ENCODE measurements around the gene PCDH8.

PCDH8 gene, protein sequence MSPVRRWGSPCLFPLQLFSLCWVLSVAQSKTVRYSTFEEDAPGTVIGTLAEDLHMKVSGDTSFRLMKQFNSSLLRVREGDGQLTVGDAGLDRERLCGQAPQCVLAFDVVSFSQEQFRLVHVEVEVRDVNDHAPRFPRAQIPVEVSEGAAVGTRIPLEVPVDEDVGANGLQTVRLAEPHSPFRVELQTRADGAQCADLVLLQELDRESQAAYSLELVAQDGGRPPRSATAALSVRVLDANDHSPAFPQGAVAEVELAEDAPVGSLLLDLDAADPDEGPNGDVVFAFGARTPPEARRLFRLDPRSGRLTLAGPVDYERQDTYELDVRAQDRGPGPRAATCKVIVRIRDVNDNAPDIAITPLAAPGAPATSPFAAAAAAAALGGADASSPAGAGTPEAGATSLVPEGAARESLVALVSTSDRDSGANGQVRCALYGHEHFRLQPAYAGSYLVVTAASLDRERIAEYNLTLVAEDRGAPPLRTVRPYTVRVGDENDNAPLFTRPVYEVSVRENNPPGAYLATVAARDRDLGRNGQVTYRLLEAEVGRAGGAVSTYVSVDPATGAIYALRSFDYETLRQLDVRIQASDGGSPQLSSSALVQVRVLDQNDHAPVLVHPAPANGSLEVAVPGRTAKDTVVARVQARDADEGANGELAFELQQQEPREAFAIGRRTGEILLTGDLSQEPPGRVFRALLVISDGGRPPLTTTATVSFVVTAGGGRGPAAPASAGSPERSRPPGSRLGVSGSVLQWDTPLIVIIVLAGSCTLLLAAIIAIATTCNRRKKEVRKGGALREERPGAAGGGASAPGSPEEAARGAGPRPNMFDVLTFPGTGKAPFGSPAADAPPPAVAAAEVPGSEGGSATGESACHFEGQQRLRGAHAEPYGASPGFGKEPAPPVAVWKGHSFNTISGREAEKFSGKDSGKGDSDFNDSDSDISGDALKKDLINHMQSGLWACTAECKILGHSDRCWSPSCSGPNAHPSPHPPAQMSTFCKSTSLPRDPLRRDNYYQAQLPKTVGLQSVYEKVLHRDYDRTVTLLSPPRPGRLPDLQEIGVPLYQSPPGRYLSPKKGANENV

DNA sequence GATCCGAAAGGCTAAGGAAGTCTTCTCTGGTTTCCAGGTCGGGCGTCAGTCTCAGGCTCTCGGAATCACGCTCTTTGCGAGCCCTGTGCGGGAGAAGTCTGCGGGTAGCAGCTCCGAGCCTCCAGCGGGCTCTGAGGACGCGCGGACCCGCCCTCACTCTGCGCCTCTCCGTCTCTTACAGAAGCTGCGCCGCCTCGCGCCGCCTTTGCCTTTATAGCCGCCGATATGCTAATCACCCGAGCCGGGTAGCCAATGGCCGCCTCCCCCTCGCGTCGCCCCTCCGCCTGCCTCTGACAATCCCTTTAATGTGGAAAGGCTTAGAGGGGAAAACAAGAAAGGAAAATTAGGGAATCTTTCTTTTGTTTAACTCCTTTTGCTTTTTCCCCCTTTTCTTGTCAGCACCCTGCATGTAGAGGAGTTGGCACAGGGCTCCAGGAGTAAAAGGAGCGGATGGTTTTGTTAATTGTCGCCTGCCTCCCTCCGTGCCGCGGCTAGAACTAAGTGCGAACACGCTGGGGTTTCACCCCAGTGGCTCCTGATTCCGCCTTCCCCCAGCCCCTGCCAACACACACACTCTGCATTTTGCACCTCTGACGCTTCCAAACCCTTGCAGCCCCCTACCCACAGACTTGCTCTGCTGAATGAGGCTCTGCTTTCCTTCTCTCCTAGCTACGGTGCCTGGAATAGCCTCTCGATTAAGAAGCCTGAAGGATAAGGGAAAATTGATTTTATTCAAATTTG lies at the start of gene PCDH8:
TSS of gene PCDH8 (minus strand) at position 186 of the 741 bp plus-strand sequence. CDS start 204 bp downstream, outside the sequence.
- no peak for DNase-seq

DNA sequence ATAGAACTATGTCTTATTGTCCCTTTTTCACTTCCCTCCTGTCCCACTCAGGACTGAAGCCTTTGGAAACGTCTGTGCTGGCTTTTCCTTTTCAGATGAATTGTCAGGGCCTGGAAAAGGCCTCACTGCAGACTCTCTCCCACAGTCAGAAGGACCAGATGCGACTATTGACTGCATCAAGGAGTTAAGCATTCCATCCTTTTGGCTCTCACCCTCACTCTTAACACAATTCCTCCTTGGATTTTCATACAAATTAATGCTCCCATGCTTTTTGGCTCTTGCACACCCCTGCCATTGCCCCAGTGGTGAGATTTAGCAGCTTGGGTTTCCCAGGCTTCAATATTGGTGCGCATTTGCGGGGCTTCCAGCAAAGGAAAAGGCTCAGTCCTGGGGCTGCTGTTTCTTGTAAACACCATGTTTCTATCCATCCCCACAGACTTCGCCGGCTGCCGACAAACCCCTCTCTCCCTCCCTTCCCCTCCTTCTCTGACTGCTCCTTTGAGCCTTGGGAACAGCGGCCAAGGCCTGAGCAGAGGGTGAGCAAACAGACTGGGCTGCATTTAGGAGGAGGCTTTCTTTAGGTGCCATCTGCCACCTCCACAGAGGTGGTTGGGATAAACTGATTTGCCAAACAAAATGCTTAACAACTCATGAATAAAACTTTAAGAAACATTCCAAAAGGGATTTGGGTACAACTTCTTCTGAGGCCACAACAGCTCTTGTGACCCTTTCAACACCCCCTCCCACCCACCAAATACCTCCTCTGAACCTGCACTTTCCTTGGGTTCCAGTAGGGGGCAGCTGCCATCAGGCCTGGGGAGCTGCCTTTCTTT lies 48.6 kb upstream of the PCDH8 start:
- peak; percentile 19 for DNase-seq

DNA sequence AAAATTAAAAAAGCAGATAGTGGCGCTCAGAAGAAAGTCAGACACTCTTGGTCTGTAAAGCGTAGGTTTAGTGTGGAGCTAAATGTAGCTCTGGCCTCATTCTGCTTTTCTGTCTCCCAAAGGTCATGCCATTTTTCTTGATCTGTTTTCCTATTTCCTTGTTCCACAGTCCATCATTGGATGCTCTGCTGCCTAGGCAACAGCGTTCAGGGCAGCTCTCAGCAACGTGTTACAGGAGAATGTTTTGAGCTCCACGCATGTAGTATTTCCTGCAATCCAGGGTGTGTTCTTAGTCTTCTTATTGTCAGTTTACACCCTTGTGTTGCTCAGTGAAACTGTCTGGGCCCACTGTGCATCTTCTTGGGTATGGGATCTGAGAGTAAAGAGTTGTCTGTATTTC lies 46.0 kb upstream of the PCDH8 start:
- DNase-seq: no peak

DNA sequence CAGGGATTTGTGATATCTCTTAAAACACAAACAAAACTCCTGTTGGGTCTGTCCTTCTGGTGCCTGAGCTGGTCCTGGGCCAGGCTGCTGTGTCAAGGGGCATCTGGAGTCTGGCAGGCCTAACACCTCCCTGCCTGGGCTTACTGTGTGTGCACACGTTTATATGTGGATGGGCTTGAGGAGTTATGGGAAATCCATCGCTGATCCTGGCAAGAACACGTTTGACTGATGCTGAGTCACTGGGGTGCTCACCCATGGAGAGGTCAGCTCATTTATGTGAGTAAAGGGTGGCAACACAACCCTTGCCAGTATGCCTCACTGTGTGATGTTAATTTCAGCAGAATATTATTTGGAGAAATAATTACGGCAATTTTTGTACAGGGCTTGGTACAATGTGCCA lies 44.5 kb upstream of the PCDH8 start:
- DNase-seq: no peak

DNA sequence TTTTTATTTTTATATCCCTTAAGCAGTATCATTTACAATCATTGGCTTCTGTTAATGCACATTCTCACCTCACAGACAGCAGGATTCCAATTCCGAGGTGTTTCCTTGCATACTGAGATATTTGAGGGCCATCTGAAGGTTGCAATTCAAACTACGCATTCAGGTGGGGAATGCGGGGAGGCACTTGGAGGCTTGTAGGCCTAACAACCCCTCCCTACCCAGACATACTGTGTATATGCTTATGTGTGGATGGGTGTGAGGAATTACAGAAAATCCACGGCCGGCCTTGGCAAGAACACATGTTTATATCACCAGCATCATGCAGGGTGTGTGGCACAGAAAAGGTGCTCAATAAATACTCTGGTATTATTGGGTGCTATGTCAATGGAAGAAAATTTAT lies 43.3 kb upstream of the PCDH8 start:
- no peak for DNase-seq

DNA sequence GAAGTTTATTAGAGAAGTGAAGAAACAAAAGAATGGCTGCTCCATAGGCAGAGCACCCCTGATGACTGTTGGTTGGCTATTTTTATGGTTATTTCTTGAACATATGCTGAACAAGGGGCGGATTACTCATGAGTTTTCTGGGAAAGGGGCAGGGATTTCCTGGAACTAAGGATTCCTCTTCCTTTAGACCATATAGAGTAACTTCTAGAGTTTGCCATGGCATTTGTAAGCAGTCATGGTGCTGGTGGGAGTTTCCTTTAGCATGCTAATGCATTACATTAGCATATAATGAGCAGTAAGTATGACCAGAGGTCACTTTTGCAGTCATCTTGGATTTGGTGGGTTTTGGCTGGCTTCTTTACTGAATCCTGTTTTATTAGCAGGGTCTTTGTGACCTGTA lies 38.7 kb upstream of the PCDH8 start:
- DNase-seq: no peak

DNA sequence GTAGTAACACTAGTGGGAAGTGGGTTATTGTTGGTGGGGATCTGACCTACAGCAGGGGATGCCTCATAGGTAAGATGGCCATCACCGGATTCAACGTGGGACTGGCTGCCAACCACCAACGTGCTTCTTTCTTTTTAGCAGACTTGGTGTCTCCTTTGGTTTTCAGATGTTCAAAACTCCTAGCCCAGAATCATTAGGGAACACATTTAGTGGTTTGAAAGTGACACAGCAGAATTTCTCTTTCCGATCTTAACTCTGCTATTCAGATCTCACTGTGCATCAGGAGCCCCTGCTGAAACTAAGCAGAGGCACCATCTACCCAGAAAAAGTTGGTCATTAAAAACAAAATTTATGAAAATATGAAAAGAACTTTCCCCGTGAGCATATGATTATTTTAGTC lies 36.7 kb upstream of the PCDH8 start:
- no peak for DNase-seq

DNA sequence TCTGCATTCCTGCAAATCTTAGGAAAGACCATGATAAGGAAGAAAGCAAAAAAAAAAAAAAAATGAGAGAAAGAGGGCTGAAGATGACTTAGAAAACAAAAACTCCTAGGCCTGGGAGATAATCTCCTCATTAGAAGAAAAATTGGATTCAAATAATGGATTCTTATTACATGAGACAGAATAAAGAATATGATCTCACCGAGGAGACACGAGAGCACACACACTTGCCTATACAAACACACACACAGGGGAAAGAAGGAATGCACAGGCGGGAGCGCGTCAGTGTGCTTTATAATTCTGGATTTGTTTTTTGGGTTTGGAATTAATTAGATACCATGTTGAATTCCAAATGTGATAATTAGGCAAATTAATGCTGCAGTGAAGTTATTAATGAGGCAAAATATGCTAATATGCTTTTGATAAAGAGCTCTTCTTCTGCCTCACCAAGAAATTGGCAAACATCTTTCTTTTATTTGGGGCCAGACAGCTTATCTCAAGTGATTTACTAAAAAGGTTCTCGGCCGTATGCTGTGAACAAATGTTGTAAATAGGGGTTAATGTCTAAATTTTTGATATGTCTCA lies 36.1 kb upstream of the PCDH8 start:
- no peak for DNase-seq

DNA sequence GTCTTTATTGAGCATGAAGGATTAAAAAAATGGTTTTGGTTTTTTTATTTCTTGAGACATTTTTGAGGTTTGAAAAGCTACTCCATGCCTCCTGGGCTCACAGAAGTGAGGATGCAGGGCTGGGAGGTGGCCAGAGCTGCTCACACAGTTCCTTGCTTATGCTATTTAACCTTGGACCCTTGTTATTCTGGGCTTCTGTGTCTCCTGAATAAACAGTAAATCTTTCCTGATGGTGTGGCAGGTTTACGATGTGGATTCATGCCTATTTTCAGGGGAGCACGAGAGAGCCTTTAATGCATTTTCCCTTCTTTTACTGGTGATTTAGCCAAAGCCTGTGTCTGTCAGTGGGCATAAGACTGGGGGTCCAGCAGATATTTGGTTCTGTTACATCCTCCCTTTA lies 34.3 kb upstream of the PCDH8 start:
- no peak for DNase-seq

DNA sequence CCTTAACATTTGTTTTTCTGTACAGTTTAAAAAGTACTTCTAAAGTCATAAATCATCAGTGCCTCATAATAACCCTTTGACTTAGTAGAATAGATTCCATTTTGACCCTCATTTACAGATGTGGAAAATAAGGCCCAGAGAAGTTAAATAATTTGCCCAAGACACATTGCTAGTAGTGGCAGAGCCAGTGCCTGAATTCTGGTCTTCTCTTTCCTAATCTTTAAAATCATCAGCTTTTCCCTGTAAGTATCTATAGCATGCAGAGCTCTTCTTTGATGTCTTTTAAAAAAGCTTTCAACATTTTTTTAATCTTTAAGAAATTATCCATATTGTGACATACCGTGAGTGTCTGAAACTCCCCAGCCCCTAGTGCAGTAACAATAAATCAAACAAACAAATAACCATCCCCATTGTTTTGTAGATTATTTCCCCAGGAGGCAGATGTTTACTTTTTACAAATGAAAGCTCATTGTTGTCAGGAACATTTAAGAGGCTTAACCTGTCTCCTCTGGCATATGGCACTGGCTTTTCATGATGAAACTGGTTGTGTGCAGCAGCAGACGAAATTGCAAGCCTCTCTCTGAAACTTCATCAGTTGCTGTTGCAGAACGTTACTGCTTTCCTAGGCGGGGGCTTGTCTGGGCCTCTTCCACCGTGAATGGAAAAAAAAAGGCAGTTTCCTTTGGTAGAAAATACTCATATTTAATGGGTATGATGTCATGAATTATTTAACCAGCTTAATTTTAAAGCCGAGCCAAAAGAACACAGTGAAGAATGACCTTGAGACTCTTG lies 31.7 kb upstream of the PCDH8 start:
- DNase-seq: no peak

DNA sequence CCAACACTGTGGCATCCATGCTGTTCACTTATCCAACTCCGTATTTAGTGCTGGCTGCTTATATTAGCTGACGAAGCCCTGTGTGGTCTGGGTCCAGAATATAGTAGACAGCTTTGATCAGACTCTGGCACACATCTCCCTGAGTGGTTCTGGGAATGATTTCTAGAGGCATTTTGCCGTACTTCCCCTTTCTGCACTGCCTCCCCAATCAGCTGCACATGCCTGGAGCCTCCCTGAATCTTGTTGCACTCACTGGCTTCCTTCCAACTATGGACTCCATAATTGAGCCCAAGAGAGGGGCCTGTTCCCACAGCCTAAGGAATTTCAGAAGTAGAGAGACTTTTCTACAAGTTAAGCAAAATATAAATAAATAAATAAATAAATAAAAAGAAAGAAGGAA lies 30.4 kb upstream of the PCDH8 start:
- DNase-seq: no peak

DNA sequence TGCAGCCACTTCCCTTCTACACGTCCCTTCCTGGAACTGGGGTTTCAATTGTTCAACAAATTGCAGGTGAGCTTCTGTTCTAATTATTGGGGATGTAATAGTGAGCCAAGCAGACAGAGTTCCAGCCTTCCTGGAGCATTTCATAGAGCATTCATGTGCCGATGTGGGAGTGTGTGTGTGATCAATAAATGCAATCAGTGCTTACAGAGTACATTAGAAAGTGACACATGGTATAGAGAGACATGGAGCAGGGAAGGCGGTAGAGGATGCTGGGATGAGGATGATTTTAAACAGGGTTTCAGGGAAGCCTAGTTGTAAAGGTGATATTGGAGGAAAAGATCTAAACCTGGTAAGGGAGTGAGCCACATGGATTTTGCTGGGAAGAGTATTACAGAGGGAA lies 21.7 kb upstream of the PCDH8 start:
- DNase-seq: no peak

DNA sequence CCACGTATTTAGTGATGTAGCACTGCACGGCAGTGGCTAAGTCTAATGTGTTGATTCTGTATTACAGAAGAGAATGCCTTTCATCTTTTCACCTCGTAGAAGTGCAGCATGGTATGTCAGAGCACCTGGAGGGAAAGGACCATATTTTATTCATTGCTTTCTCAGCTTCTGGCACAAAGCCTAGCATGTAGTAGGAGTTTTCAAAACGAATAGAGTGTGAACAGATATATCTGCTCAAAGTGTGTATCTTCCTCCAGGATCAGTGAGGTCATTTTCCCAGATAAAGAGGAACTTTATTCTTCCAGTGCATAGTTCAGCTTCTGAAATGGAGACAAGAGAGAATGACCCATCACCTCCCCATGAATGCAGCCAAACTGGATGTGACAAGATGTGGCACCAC lies 21.2 kb upstream of the PCDH8 start:
- DNase-seq: no peak

DNA sequence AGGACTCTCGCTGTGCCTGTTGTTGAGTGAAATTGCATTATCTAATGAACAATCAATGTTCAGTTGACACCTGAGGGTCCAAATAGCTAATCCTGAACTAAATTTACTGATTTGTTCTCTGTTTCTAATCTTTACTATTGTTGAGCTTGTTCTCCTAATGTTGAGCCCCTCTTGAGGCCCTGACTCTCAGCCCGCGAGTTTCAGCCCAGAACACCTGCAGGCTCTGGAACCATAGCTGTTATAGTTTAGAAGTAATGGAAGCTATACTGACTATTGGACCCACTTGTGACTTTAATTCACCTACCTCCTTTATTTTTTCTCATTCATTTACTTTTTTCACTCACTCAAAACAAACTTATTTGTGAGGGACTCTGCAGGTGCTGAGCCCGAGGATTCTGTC lies 20.6 kb upstream of the PCDH8 start:
- DNase-seq: no peak

DNA sequence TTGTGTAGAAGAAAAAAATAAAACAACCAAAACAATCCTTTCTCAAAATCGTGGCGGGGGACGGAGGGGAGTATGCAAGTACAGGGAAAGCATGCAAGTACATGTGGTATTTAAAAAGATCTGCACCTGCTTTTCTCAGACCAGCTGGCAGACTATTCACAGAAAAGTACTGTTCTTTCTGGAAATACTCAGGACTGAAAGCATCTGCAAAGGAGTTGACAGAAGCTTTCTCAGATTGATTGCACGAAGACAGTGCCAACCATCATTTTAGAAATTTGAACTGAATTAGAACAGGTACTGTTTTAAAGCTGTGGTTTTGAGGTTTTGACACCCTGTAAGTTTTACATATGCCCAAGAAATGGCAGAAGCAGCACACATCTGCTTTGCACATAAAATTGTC lies 19.8 kb upstream of the PCDH8 start:
- DNase-seq: no peak

DNA sequence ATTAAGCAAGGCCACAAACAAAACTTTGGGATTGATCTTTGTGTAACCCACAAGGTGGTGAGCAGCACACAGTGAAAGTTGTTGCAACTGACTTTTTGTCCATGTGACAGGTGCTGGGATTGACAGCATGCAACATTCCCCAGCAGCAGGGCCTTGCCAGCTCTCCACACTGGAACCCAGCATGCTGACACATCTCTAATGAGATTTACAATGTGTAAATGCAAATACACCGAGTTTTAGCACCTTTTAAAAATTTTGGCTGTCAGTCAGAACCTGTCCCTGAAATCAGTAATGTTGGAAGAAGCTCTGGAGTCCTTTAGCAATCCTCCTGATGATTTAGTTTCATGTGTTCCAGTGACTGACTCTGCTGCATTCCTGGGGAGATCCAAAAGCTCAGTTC lies 16.5 kb upstream of the PCDH8 start:
- DNase-seq: no peak

DNA sequence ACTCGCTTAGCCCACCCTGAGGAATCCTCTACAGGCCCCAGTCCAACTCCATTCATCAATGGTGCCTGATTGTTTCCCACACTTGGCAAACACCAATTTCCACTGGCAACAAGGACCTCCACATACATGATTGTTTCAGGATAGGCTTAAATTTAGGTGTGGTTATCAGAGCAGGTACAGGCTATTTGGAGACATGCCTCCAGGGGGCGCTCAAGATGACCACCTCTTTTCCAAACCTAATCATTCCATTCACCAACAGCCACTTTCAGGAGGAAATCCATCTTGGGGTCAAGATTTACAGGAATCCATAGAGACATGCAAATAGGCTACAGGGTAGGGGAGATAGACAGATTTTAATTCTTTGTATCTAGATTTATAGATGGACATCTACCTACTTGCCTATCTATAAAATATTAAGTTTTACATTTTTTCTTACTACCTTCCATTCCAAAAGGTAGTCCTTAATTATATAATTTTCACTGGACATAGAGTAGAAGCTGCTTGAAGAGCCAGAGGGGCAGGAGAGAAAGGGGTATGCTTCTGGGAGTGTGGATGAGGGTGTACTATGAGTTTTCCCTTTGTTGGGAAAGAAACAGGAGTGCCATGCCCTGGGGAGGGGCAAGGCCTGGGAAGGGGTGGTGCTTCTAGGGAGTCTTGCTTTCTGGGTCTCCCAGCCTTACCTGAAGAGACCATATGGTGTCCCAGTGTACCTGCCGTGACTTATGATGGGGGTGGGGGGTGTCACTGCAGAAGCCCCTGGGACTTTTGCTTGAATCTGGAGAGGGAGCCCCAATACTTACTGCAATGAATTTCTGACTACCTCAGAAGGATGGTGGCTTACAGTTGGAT lies 14.1 kb upstream of the PCDH8 start:
- no peak for DNase-seq

DNA sequence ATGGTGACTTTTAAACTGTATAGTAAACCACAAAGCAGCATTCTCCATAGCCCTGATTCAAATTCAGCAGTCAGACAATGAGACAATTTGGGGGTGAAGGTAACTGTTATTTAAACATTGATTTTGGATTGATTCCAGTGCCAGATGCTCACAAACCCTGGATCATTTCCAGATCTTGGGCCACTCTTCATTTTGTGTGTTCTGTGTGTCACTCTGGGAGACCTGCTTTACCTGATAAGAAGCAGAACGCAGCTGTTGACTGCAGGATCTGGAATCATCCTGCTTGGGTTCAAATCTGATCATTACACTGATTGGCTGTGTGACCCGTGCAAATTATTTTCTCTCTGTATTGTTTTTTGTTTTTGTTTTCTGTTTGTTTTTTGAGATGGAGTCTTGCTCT lies 4.0 kb upstream of the PCDH8 start:
- no peak for DNase-seq

DNA sequence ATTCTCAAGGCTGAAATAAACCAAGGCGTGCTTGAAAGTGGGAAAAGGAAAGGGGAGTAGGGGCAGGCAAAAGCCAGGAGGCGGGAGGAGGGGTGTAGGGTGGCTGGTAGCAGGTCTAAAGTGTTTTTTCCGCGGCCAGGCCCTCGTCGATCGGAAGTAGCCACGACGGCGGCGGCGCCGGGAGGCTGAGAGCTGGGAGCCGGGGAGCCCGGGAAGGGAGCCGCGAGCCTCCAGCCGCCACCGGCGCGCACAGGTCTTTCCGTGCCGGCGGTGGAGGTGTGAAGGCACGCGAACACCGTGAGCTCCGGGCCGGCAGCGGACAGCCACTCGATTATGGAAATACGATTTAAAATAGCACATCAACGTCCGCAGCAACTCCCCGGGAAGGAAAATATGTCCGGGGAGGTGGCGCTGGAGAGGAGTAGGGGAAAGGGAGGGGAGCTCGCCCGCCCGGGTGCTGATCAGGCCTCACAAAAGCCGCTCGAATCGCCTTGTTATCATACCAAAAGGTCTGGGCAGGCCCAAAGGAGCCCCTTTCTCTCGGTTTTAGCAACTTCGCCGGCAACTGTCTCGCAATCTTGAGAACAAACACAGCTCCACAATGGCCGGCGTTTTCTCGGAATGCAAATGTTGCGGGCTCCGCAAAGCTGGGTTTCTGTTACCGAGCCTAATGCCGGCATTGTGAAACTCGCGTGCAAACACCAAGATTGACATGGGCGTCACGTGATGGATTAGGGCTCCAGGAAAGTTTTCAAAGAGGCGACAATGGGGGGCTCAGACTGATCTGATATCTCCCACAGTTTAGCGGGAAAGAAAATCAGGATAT lies 2.9 kb upstream of the PCDH8 start:
- peak; percentile 46 for DNase-seq
